Measurements from ENCODE around the gene SMCO4.

- TF ChIP-seq CTCF (IDR thresholded peaks at IDR 0.05) (no peak), POLR2A (IDR thresholded peaks at IDR 0.05) (no peak)
Measured at GRCh38 chr11:93517611-93518010, 25.6 kb downstream of the SMCO4 start.

All from body of pancreas (tissue), 4 donors.